Naive B cell (primary cell): ENCODE data around the gene PTPN1. TPM values are rescaled to one million over a fixed set of nuclear protein-coding genes. Genes with fewer than 3 reads are reported as not detected.

ENCODE experiments used
- ATAC-seq, 2 donors: fragments of 150-1000 bp; cut with Tn5 transposase; 2 replicates each; pipeline ENCODE4 v1.10.0; 2021; ENCODE audit warnings: low read depth in 2 of 2, mild to moderate bottlenecking in 2 of 2, moderate library complexity in 2 of 2
- DNase-seq: peaks from one replicate; pipeline ENCODE4 v3.0.0; 2022
- H3K27ac Mint-ChIP-seq, 6 donors: one replicate each; pipeline ENCODE4 v1.8.0; 2020 to 2022; ENCODE audit warnings: mild to moderate bottlenecking in 6 of 6, mixed read lengths in 6 of 6, moderate library complexity in 5 of 6, inconsistent platforms in 2 of 6
- H3K27me3 Mint-ChIP-seq, 3 donors: one replicate each; pipeline ENCODE4 v1.8.0; 2021 to 2022; ENCODE audit warnings: mixed read lengths in 3 of 3, mild to moderate bottlenecking in 1 of 3
- H3K36me3 Mint-ChIP-seq, 2 donors: one replicate each; pipeline ENCODE4 v1.8.0; 2020 to 2022; ENCODE audit warnings: mixed read lengths in 2 of 2, inconsistent platforms in 1 of 2, mild to moderate bottlenecking in 1 of 2
- H3K4me1 Mint-ChIP-seq, 3 donors: one replicate each; pipeline ENCODE4 v1.8.0; 2020 to 2022; ENCODE audit warnings: mixed read lengths in 3 of 3, inconsistent platforms in 1 of 3, mild to moderate bottlenecking in 1 of 3, moderate library complexity in 1 of 3
- H3K4me3 Mint-ChIP-seq, 8 donors: one replicate each; pipeline ENCODE4 v1.8.0; 2020 to 2022; ENCODE audit warnings: mild to moderate bottlenecking in 8 of 8, mixed read lengths in 8 of 8, moderate library complexity in 8 of 8, inconsistent platforms in 2 of 8
- H3K9me3 Mint-ChIP-seq, 7 donors: one replicate each; pipeline ENCODE4 v1.8.0; 2020 to 2022; ENCODE audit warnings: mixed read lengths in 7 of 7, mild to moderate bottlenecking in 5 of 7, inconsistent platforms in 2 of 7, moderate library complexity in 1 of 7
- polyA plus RNA-seq, 6 donors: library from polyadenylated mRNA; unstranded; fragments of 300-500 nt; fragmentation: Illumina TruSeq; gene quantifications; one replicate each; pipeline ENCODE4 v1.2.3, GENCODE V29; 2021; ENCODE audit warnings: low read depth in 6 of 6

PTPN1 gene
- polyA plus RNA-seq, 6 donors from 2014 or later = 14.0 to 57.1 (median 46.1) TPM

DNA sequence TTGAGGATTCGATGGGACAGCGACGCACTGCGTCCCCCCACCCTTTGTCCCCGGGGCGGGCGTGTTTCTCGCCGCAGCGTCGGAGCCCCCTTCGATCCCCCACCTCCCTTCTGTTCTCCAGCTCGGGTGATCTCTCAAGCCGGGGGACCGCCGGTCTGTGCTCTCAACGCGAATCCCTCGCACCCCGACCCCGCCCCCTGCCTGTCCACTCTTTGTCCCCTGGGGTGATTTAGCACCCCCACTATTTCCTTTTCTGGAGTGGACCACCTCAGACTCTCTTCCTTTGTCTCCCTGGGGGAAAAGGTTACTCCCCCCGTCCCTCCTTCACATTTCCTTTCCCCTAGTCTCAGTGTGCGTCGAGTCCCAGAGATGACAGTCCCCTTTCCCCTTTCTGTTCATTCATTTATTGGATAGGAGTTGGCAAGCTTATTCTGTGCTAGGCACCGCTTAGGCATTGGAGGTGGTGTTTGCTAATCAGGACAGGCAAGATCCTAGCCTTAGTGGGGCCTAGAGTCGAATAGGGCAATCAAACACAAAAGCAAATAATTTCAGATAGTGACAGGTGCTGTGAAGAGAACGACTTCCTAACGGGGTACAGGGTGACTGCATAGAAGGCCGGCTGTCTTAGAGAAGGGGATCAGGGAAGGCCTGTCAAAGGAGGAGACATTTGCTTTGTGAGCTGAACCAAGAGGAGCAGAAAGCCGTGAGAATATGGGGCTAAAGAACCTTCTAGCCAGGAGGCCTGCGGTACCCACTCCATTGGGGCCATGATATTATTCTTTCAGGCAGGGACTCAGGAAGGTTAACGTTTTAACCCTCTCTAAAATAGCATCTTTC is 741 bp downstream of the PTPN1 start:
- ATAC-seq (no peak), DNase-seq (no peak)
- Mint-ChIP-seq H3K4me3 (peak overlapping the region; percentile 89 to 100 (median 96)), H3K27ac (peak overlapping the region; percentile 94 to 98 (median 96)), H3K4me1 (peaks cover 42 to 55% (median 52%) of the 10 kb centered on the region in 3 donors), H3K27me3 (no peaks in the 10 kb centered on the region), H3K36me3 (peaks cover 0 to 8% of the 10 kb centered on the region in 2 donors), H3K9me3 (no peaks in the 10 kb centered on the region)

DNA sequence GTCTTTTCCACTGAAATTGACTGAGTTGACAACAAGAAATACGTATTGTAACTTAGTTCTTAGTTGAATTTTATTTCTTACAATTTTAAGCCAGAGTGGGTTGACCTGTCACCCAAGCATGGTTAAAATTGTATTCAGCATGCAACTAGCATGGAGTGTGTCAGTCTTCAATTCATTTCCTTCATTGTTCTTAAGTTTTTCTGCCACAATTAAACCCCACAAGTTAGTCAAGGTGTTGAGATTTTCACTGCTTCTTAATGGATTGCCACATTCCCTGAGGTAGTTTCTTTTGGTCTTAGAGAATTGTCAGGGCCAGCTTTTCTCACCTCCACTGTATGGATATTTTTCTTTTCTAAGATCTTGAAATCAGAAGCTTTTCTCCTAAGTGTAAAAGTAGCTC is 2.1 kb downstream of the PTPN1 start:
- Mint-ChIP-seq H3K27me3 (no peaks in the 10 kb centered on the region), H3K36me3 (peaks cover 0 to 8% of the 10 kb centered on the region in 2 donors), H3K4me1 (peaks cover 47 to 69% (median 63%) of the 10 kb centered on the region in 3 donors), H3K9me3 (no peaks in the 10 kb centered on the region), H3K27ac (peak overlapping the region in 3 of 6 donors; percentile 41 to 96 (median 42)), H3K4me3 (peak overlapping the region; percentile 89 to 100 (median 96))
- no peak for DNase-seq
- no peak for ATAC-seq

DNA sequence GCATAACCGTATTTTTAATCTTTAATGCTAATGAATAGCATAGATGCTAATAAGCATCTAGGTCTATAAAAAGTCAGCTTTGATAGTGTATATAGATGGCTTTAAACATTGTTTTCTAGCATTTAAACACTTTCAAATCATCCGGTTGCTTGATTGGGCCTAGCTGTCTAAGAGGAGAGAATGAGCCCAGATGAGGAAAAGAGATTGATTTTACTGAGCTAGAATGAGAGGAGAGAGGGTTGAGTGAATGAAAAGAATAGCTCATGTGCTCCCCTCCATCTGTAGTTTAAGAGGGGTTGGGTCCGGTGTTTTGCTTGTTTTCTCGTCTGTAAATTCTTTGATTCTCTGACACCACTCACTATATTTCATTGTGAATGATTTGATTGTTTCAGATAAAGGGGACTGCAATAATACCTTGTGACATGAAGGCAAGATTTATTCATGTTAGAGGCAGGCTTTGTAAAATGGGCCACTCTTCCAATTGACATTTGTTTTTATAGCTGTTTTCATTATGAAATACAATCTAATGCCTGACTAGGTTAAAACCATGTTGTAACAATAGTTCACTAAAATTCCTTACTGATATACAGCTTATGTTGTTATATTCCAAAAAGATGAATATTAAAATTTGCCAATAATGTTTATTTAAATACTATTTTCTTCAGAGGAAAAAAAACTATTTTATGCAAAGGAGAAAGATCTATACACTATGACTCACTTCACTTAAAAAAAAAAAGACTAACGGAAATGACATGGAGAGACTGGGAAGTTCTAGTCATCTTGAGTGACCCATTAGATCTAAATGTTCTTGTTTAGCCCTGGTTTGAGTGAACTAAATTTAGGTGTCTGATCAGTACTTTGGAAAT is 3.2 kb downstream of the PTPN1 start:
- no peak for DNase-seq
- peaks cover 0 to 8% of the 10 kb centered on the region in 2 donors for H3K36me3 Mint-ChIP-seq
- no peaks in the 10 kb centered on the region for H3K27me3 Mint-ChIP-seq
- no peak for ATAC-seq
- no peaks in the 10 kb centered on the region for H3K9me3 Mint-ChIP-seq
- peaks cover 54 to 80% (median 74%) of the 10 kb centered on the region in 3 donors for H3K4me1 Mint-ChIP-seq
- peak overlapping the region; percentile 57 to 100 (median 96) for H3K4me3 Mint-ChIP-seq
- H3K27ac Mint-ChIP-seq = peak overlapping the region in 5 of 6 donors; percentile 57 to 96 (median 79)

DNA sequence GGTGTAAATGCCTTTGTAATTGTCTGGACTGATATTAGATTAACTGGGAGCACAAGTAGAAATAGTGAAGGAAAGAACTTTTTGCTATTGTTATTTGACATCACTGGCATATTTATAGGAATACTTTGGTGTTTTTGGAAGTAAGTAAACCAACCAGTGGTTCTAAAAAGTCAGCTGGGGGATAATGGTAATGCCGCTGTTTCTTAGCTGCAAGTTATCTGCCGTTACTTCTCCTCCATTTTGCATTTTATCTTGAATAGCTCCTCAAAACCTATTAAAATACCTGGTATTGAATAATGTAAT is 3.8 kb downstream of the PTPN1 start:
- Mint-ChIP-seq H3K4me1 (peaks cover 59 to 86% (median 79%) of the 10 kb centered on the region in 3 donors), H3K27me3 (no peaks in the 10 kb centered on the region), H3K4me3 (peak overlapping the region in 5 of 8 donors; percentile 70 to 100 (median 95)), H3K36me3 (peaks cover 0 to 8% of the 10 kb centered on the region in 2 donors), H3K9me3 (no peaks in the 10 kb centered on the region), H3K27ac (peak overlapping the region; percentile 76 to 96 (median 83))
- ATAC-seq (no peak), DNase-seq (no peak)

DNA sequence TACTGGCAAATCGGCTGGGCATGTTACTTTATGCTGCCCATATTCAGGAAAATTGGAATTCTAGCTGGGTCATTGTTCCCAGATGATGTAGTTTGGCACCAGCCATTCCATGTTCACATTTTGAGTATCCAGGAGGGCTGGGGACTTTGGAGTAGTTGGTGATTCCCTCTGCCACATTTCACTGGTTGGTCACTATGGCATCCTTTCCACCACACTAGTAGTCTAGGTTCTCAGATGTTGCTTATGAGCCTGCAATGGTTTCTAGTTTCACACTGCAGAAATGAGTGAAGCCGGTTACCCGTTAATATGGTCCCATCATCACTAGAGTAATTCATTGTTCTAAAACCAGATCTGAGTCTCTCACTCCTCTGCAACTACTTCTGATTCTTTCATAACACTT is 4.6 kb downstream of the PTPN1 start:
- ATAC-seq = no peak

DNA sequence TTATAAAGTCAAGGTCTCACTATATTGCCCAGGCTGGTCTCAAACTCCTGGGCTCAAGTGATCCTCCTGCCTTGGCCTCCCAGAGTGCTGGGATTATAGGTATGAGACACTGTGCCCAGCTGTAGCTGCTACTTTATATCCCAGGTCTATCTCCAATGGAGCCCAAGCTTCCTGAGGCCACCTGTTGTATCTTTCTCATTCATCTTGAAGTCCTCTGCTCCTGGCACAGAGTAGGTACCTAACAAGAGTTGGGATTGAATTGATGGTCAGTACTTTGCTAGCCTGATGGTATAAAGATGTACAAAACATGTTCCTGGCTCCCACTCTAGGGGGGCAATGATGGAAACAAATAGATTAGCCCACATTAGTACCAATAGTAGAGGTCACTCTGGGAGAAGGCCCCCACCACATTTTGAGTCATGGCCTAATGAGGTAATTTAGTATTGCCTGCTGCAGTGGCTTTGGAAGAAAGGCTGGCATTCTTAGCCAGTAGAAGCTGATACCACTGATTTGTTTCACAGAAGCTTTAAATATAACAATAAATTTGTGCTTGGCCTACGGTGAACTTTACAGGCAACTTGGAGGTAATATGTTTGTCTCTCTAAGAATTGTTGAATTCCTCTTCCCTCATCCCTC is 5.4 kb downstream of the PTPN1 start:
- Mint-ChIP-seq H3K9me3 (no peaks in the 10 kb centered on the region), H3K27ac (peak overlapping the region; percentile 41 to 96 (median 94)), H3K27me3 (no peaks in the 10 kb centered on the region), H3K4me3 (peak overlapping the region in 7 of 8 donors; percentile 26 to 100 (median 81)), H3K36me3 (peaks cover 0 to 7% of the 10 kb centered on the region in 2 donors), H3K4me1 (peaks cover 73 to 98% (median 95%) of the 10 kb centered on the region in 3 donors)
- DNase-seq (no peak), ATAC-seq (no peak)

More for the DNA sequence above, 4.6 kb downstream of the PTPN1 start:
- Mint-ChIP-seq H3K27me3 (no peaks in the 10 kb centered on the region), H3K9me3 (no peaks in the 10 kb centered on the region), H3K4me3 (peak overlapping the region; percentile 27 to 100 (median 90)), H3K4me1 (peaks cover 67 to 90% (median 87%) of the 10 kb centered on the region in 3 donors), H3K36me3 (peaks cover 0 to 8% of the 10 kb centered on the region in 2 donors), H3K27ac (peak overlapping the region in 4 of 6 donors; percentile 41 to 96 (median 83))
- no peak for DNase-seq

DNA sequence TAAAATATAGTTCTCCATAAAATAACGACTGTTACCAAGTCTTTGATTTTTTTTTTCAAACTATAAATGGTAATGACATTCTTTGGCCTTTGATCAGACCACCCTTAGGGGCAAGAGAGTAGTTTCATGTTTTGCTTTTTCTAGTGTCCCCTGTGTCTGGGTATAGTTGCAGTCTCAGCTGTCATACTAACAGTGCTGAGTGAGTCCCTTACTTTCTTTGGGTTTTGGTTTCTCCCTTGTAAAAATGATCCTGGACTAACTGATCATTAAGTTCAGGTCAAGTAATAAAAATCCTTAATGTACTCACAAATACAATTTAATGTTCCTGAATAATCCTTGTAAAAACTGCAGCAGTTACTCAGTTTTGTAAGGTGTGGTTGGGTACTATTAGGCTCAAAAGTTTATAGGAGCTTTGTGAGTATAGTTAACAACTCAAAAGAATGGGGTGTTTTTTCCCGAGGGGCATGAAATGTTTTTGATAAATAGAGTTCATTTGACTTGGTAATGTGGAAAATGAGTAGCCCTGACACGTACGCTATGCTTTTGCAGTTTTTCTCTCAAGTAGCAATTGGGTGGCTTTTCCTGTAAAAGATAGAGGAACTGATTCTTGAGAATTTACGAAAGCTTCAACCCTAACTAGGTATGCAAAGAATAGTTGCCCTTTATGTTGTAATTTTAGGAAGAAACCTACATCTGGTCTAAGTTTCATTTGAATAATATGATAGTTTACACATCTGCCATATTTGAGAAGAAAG is 6.2 kb downstream of the PTPN1 start:
- H3K27ac Mint-ChIP-seq = peak overlapping the region; percentile 90 to 98 (median 95)
- no peaks in the 10 kb centered on the region for H3K36me3 Mint-ChIP-seq
- DNase-seq (peak; percentile 71), ATAC-seq (peak; percentile 85 to 87)
- H3K4me1 Mint-ChIP-seq = peaks cover 68 to 99% (median 94%) of the 10 kb centered on the region in 3 donors
- peak overlapping the region; percentile 65 to 95 (median 80) for H3K4me3 Mint-ChIP-seq
- no peaks in the 10 kb centered on the region for H3K9me3 Mint-ChIP-seq
- H3K27me3 Mint-ChIP-seq = no peaks in the 10 kb centered on the region

DNA sequence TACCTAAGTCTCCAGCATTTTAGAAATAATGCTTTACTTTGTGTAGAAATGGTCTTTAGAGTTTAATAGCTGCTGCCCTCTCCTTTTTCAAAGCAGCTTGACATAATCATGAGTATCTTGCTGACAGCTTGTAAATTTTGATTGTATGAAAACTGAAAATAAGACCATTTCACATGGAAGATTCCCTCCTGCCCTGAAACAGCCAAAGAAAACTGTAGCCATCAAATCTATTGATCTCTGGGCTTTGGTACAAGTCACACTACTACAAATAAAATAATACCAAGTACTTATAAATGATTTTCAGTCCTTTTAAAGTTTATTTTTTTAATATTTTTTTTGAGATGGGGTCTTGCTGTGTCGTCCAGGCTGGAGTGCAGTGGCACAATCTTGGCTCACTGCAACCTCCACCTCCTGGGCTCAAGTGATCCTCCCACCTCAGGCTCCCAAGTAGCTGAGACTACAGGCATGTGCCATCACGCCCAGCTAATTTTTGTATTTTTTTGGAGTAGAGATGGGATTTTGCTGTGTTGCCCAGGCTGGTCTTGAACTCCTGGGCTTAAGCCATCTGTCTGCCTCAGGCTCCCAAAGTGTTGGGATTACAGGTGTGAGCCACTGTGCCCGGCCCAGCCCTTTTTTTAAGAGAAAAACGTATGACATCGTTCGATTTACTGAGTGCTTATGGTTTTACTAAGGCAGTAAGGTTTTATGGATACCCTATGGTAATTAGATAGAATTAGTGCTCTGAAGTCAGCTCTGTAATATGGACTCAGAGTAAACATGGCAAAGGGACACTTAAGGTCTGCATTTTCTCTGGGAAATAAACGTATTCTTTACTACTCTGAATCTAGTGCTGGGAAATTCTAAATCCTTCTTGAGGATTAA is 7.0 kb downstream of the PTPN1 start:
- H3K36me3 Mint-ChIP-seq = no peaks in the 10 kb centered on the region

DNA sequence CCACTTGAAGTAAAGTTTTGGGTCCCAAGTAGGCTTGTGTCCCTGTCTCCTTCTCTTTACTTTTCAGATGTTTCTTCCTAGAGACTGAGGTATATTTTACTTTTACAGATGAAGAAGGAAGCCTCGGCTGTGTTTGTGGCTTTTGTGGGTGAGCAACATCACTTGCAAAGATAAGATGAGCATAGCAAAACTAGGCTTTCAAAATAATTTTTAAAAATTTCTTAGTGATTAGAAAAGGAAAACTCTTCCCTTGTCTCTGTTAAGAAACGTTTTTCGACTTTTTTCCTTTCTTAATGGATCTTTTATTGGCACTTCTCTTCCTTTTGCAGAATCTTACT is 7.6 kb downstream of the PTPN1 start:
- Mint-ChIP-seq H3K9me3 (no peaks in the 10 kb centered on the region), H3K4me3 (peak overlapping the region; percentile 76 to 95 (median 82)), H3K27ac (peak overlapping the region; percentile 83 to 98 (median 95)), H3K4me1 (peaks cover 65 to 100% (median 90%) of the 10 kb centered on the region in 3 donors), H3K36me3 (no peaks in the 10 kb centered on the region), H3K27me3 (no peaks in the 10 kb centered on the region)
- DNase-seq = no peak
- no peak for ATAC-seq

More for the DNA sequence above, 7.0 kb downstream of the PTPN1 start:
- H3K27ac Mint-ChIP-seq = peak overlapping the region; percentile 90 to 98 (median 95)
- peak overlapping the region; percentile 76 to 95 (median 82) for H3K4me3 Mint-ChIP-seq
- ATAC-seq (no peak), DNase-seq (no peak)
- no peaks in the 10 kb centered on the region for H3K9me3 Mint-ChIP-seq
- peaks cover 70 to 100% (median 94%) of the 10 kb centered on the region in 3 donors for H3K4me1 Mint-ChIP-seq
- H3K27me3 Mint-ChIP-seq = no peaks in the 10 kb centered on the region

DNA sequence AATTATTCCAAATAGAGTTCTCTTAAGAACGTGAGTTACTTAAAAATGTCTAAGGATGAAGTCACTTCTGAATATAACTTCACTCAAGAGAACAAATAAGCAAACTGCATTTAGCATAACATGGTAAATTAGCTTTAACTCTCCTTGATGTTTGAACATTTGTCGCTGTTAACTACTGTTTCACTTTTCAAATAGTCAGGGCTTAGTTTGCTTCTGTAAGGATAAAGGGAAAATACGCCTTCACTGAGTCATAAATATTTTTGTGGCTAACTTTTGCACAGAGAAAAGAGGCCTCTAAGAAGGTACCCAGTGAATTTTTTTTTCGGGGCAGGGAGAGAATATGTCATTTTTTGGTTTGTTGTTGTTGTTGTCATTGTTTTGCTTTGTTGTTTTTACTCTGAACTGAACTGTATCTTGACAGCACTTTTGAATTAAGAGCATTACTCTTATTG is 8.1 kb downstream of the PTPN1 start:
- no peaks in the 10 kb centered on the region for H3K27me3 Mint-ChIP-seq
- peak overlapping the region; percentile 76 to 95 (median 82) for H3K4me3 Mint-ChIP-seq
- peak overlapping the region; percentile 83 to 98 (median 95) for H3K27ac Mint-ChIP-seq
- ATAC-seq (no peak), DNase-seq (no peak)
- peaks cover 65 to 100% (median 90%) of the 10 kb centered on the region in 3 donors for H3K4me1 Mint-ChIP-seq
- H3K36me3 Mint-ChIP-seq = no peaks in the 10 kb centered on the region
- no peaks in the 10 kb centered on the region for H3K9me3 Mint-ChIP-seq

DNA sequence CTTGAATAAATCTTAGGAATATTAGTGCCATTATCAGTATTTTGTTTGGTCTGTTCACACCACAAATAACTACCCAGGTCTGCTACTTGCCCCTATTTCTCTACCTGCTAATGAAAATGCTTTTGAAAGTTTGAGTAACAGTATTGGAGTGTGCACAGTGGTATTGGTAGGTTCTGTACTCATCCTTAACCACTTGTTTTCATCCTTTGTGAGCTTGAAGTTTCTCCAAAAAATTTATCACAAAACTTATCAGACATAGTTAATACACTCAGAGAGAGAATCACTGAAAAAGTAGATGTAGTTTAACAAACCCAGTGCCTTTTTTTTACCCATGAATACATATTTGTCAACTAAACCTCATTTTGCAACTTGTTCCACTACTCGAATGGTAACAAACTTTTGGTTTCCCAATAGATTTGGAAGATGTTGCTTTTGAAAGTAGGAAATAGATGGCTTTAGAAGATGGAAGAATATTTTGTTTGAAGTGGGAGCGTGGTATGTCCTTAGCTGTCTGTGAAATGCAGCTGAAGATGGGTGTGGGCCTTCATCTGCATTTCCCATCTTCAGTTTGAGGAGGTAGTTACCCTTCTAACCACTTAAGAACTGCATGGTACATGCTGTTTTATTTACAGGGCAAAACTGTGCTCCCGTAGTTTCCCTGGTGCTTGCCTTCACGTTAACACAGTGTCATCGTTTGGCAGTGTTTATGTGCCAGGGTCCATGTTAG is 9.0 kb downstream of the PTPN1 start:
- Mint-ChIP-seq H3K36me3 (no peaks in the 10 kb centered on the region), H3K27me3 (no peaks in the 10 kb centered on the region), H3K4me1 (peaks cover 67 to 100% (median 90%) of the 10 kb centered on the region in 3 donors), H3K4me3 (peak overlapping the region; percentile 76 to 95 (median 86)), H3K27ac (peak overlapping the region; percentile 88 to 98 (median 95)), H3K9me3 (no peaks in the 10 kb centered on the region)
- ATAC-seq = peak; percentile 49 to 57
- DNase-seq = peak; percentile 44
